T47D (cell line): ENCODE results near the gene PCSK5.
A peak's percentile ranks its signal among the peaks of the same experiment; 100 is the strongest.

Source experiments
- DNase-seq, 2 experiments: peaks; one replicate each; pipeline versions ENCODE4 v3.0.0 to v3.0.0-alpha.2; 2011 to 2012; ENCODE audit warnings: low read depth in 1 of 2, low spot score in 1 of 2
- JUND ChIP-seq: IDR thresholded peaks from 2 replicates; pipeline ENCODE4 v1.6.1; 2012; ENCODE audit warnings: low read depth
- in situ Hi-C: cut with HindIII; loops from 2 replicates; pipeline ENCODE4 v1.10.0; 2016; ENCODE audit warnings: low sequenced_read_pairs, low pct_unique_long_range_greater_than_20kb

Gene PCSK5

GRCh38 chr9:76227156-76227555 is 336.7 kb downstream of the PCSK5 start:
- in situ Hi-C loops: no loop called here
- no peak for TF ChIP-seq JUND
- no peak for DNase-seq

- DNase-seq: no peak
- in situ Hi-C loops: no loop called here
- TF ChIP-seq JUND: no peak
Observed at GRCh38 chr9:76231001-76231400, 340.5 kb downstream of the PCSK5 start.

GRCh38 chr9:76232861-76233489 is 342.5 kb downstream of the PCSK5 start:
- in situ Hi-C loops: no loop called here
- TF ChIP-seq JUND: no peak
- DNase-seq: no peak

- TF ChIP-seq JUND: no peak
- in situ Hi-C loops: no loop called here
- no peak for DNase-seq
Observed at GRCh38 chr9:76240578-76240977, 350.1 kb downstream of the PCSK5 start.

GRCh38 chr9:76245518-76245917 is 355.0 kb downstream of the PCSK5 start:
- DNase-seq: no peak
- in situ Hi-C loops: no loop called here
- TF ChIP-seq JUND: no peak

- in situ Hi-C loops: no loop called here
- DNase-seq: no peak
- TF ChIP-seq JUND: no peak
Observed at GRCh38 chr9:76246680-76247079, 356.2 kb downstream of the PCSK5 start.

- DNase-seq: peak in 1 of 2 experiments; percentile 57
- in situ Hi-C loops: no loop called here
- TF ChIP-seq JUND: no peak
Observed at GRCh38 chr9:76247426-76247825, 357.0 kb downstream of the PCSK5 start.

- in situ Hi-C loops: no loop called here
Observed at GRCh38 chr9:76249309-76249708, 358.8 kb downstream of the PCSK5 start.

GRCh38 chr9:76255781-76256455 is 365.4 kb downstream of the PCSK5 start:
- TF ChIP-seq JUND: no peak
- in situ Hi-C loops: no loop called here
- DNase-seq: peak in 1 of 2 experiments; percentile 28

More at GRCh38 chr9:76249309-76249708, 358.8 kb downstream of the PCSK5 start:
- no peak for TF ChIP-seq JUND
- no peak for DNase-seq

GRCh38 chr9:76257311-76257710 is 366.8 kb downstream of the PCSK5 start:
- no peak for DNase-seq
- no peak for TF ChIP-seq JUND
- in situ Hi-C loops: no loop called here

GRCh38 chr9:76266649-76267283 is 376.3 kb downstream of the PCSK5 start:
- in situ Hi-C loops: no loop called here
- DNase-seq: no peak
- TF ChIP-seq JUND: no peak

GRCh38 chr9:76267284-76267652 is 376.8 kb downstream of the PCSK5 start:
- TF ChIP-seq JUND: no peak
- in situ Hi-C loops: no loop called here
- DNase-seq: no peak

- in situ Hi-C loops: no loop called here
- DNase-seq: no peak
- no peak for TF ChIP-seq JUND
Observed at GRCh38 chr9:76269789-76270188, 379.3 kb downstream of the PCSK5 start.
